SK-N-SH treated with all-trans-retinoic acid at 6 μM for 48 hours (cell line): Measurements from ENCODE around the gene ADRA2C.
"Not testable (repeated sequence)": the region's sequence is repeated elsewhere in the genome, so short reads cannot be mapped to it uniquely, and the experiment has no call there.

Experiments
- ATAC-seq: fragments of 200-7000 bp; cut with Tn5 transposase; 3 replicates; pipeline ENCODE4 v1.9.1; 2020; ENCODE audit warnings: mild to moderate bottlenecking, moderate library complexity
- ARNTL ChIP-seq: fragments of 450-650 bp; formaldehyde crosslinking; IDR thresholded peaks from 2 replicates; pipeline ENCODE4 v1.5.0; 2020; ENCODE audit warnings: low read depth, mild to moderate bottlenecking, moderate library complexity, borderline replicate concordance
- BACH2 ChIP-seq: fragments of 250-450 bp; sonication (Bioruptor Pico); IDR thresholded peaks from 2 replicates; pipeline ENCODE4 v1.9.0; 2021; ENCODE audit warnings: mild to moderate bottlenecking, borderline replicate concordance
- CSDC2 ChIP-seq: fragments of 250-450 bp; sonication (Bioruptor Pico); IDR thresholded peaks from 2 replicates; pipeline ENCODE4 v1.5.0; 2020; ENCODE audit warnings: mild to moderate bottlenecking, moderate library complexity
- ESRRG ChIP-seq: fragments of 250-450 bp; sonication (Bioruptor Pico); IDR thresholded peaks from 2 replicates; pipeline ENCODE4 v1.6.1; 2021; ENCODE audit warnings: mild to moderate bottlenecking
- GLIS3 ChIP-seq: fragments of 250-450 bp; sonication (Bioruptor Pico); IDR thresholded peaks from 2 replicates; pipeline ENCODE4 v1.5.0; 2020; ENCODE audit warnings: mild to moderate bottlenecking, moderate library complexity
- ISL1 ChIP-seq: fragments of 250-450 bp; sonication (Bioruptor Pico); IDR thresholded peaks from 2 replicates; pipeline ENCODE4 v2.1.2; 2022; ENCODE audit warnings: mild to moderate bottlenecking, moderate library complexity
- OSR1 ChIP-seq: fragments of 250-450 bp; sonication (Bioruptor Pico); IDR thresholded peaks from 2 replicates; pipeline ENCODE4 v1.8.0; 2022; ENCODE audit warnings: moderate library complexity, mild to moderate bottlenecking, inconsistent platforms
- PPARA ChIP-seq: fragments of 250-450 bp; sonication (Bioruptor Pico); IDR thresholded peaks from 2 replicates; pipeline ENCODE4 v1.5.0; 2020; ENCODE audit warnings: mild to moderate bottlenecking, borderline replicate concordance
- RARB ChIP-seq: fragments of 250-450 bp; sonication (Bioruptor Pico); IDR thresholded peaks from 2 replicates; pipeline ENCODE4 v1.8.0; 2021; ENCODE audit warnings: mild to moderate bottlenecking, moderate library complexity
- SNAI2 ChIP-seq: fragments of 250-450 bp; sonication (Bioruptor Pico); IDR thresholded peaks from 2 replicates; pipeline ENCODE4 v1.5.0; 2020; ENCODE audit warnings: mild to moderate bottlenecking, moderate library complexity
- TCF4 ChIP-seq: fragments of 250-450 bp; sonication (Bioruptor Pico); IDR thresholded peaks from 2 replicates; pipeline ENCODE4 v1.8.0; 2021; ENCODE audit warnings: mild to moderate bottlenecking, moderate library complexity, borderline replicate concordance
- TOX ChIP-seq: fragments of 250-450 bp; sonication (Bioruptor Pico); IDR thresholded peaks from 2 replicates; pipeline ENCODE4 v1.8.0; 2021; ENCODE audit warnings: mild to moderate bottlenecking, moderate library complexity, borderline replicate concordance
- ZC3H10 ChIP-seq: fragments of 250-450 bp; sonication (Bioruptor Pico); IDR thresholded peaks from 2 replicates; pipeline ENCODE4 v1.5.1; 2021; ENCODE audit warnings: mild to moderate bottlenecking, moderate library complexity
- ZFP30 ChIP-seq: fragments of 450-650 bp; formaldehyde crosslinking; IDR thresholded peaks from 2 replicates; pipeline ENCODE4 v1.5.0; 2022; ENCODE audit warnings: mild to moderate bottlenecking, moderate library complexity
- ZNF565 ChIP-seq: fragments of 450-650 bp; formaldehyde crosslinking; conservative IDR thresholded peaks from 2 replicates; pipeline ENCODE4 v1.5.0; 2020; ENCODE audit warnings: low read depth, mild to moderate bottlenecking, moderate library complexity
- ZNF70 ChIP-seq: fragments of 450-650 bp; formaldehyde crosslinking; IDR thresholded peaks from 2 replicates; pipeline ENCODE4 v1.5.0; 2020; ENCODE audit warnings: mild to moderate bottlenecking, moderate library complexity
- ZNF8 ChIP-seq: fragments of 450-650 bp; formaldehyde crosslinking; IDR thresholded peaks from 2 replicates; pipeline ENCODE4 v1.5.0; 2020; ENCODE audit warnings: mild to moderate bottlenecking, moderate library complexity
- TF ChIP-seq, protein P1 (sequence below): fragments of 250-450 bp; sonication (Bioruptor Pico); IDR thresholded peaks from 2 replicates; pipeline ENCODE4 v1.8.0; 2020; ENCODE audit warnings: mild to moderate bottlenecking, moderate library complexity, borderline replicate concordance
- TF ChIP-seq, protein P2 (sequence below): fragments of 250-450 bp; sonication (Bioruptor Pico); IDR thresholded peaks from 2 replicates; pipeline ENCODE4 v1.5.1; 2020; ENCODE audit warnings: low read depth, mild to moderate bottlenecking, moderate library complexity
- TF ChIP-seq, protein P3 (sequence below): fragments of 250-450 bp; sonication (Bioruptor Pico); IDR thresholded peaks from 2 replicates; pipeline ENCODE4 v1.8.0; 2021; ENCODE audit warnings: low read depth, mild to moderate bottlenecking, moderate library complexity, borderline replicate concordance
- TF ChIP-seq, protein P4 (sequence below): fragments of 250-450 bp; sonication (Bioruptor Pico); IDR thresholded peaks from 2 replicates; pipeline ENCODE4 v1.5.1; 2021; ENCODE audit warnings: mild to moderate bottlenecking, moderate library complexity
- TF ChIP-seq, protein P5 (sequence below): fragments of 250-450 bp; sonication (Bioruptor Pico); IDR thresholded peaks from 2 replicates; pipeline ENCODE4 v1.5.0; 2020; ENCODE audit warnings: mild to moderate bottlenecking, moderate library complexity

ADRA2C gene

DNA sequence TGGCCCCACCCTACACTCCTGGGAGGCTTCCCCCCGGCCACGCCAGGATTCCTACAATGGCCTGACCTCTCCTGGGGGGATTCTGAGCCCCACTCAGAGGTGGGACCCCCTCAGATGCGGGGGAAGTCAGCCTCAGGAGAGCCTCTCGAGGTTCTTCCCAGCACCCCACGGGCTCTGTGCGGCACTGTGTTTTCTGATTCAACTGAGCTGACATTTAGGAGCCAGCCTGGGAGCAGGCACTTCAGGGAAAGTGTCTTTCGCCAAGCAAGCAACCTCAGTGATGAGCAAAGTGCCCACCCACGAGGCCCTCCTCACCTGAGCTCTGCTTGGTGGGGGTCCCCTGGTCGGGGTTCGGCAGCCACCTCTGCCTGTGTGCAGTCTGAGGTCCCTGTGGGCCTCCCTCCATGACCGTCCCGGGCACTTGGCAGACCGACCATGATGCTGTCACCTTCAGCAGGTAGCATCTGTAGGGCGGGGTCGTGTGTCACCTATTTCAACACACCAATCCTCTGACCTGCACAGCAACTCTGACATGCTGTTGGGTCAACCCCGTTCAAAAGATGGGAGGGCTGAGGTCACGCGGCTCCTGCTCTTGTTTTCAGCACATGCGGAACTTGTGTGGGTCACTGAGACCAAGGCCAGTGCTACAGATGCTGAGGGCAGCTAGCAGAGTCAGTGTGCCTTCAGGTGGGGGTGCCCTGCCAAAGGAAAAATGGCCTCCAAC, 46.2 kb downstream of the ADRA2C start:
- TF ChIP-seq ZNF565 (CRISPR knock-in tag) (no peak), OSR1 (CRISPR knock-in tag) (no peak), ISL1 (CRISPR knock-in tag) (no peak), BACH2 (CRISPR knock-in tag) (no peak), ZNF8 (no peak), ZC3H10 (CRISPR knock-in tag) (no peak), TCF4 (CRISPR knock-in tag) (no peak), RARB (CRISPR knock-in tag) (no peak), ZFP30 (CRISPR knock-in tag) (no peak), TOX (CRISPR knock-in tag) (no peak), SNAI2 (CRISPR knock-in tag) (no peak)
- TF ChIP-seq, protein P1, sequence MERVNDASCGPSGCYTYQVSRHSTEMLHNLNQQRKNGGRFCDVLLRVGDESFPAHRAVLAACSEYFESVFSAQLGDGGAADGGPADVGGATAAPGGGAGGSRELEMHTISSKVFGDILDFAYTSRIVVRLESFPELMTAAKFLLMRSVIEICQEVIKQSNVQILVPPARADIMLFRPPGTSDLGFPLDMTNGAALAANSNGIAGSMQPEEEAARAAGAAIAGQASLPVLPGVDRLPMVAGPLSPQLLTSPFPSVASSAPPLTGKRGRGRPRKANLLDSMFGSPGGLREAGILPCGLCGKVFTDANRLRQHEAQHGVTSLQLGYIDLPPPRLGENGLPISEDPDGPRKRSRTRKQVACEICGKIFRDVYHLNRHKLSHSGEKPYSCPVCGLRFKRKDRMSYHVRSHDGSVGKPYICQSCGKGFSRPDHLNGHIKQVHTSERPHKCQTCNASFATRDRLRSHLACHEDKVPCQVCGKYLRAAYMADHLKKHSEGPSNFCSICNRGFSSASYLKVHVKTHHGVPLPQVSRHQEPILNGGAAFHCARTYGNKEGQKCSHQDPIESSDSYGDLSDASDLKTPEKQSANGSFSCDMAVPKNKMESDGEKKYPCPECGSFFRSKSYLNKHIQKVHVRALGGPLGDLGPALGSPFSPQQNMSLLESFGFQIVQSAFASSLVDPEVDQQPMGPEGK (CRISPR knock-in tag): no peak
- TF ChIP-seq, protein P2, sequence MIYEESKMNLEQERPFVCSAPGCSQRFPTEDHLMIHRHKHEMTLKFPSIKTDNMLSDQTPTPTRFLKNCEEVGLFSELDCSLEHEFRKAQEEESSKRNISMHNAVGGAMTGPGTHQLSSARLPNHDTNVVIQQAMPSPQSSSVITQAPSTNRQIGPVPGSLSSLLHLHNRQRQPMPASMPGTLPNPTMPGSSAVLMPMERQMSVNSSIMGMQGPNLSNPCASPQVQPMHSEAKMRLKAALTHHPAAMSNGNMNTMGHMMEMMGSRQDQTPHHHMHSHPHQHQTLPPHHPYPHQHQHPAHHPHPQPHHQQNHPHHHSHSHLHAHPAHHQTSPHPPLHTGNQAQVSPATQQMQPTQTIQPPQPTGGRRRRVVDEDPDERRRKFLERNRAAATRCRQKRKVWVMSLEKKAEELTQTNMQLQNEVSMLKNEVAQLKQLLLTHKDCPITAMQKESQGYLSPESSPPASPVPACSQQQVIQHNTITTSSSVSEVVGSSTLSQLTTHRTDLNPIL (CRISPR knock-in tag): no peak
- ATAC-seq: no peak

DNA sequence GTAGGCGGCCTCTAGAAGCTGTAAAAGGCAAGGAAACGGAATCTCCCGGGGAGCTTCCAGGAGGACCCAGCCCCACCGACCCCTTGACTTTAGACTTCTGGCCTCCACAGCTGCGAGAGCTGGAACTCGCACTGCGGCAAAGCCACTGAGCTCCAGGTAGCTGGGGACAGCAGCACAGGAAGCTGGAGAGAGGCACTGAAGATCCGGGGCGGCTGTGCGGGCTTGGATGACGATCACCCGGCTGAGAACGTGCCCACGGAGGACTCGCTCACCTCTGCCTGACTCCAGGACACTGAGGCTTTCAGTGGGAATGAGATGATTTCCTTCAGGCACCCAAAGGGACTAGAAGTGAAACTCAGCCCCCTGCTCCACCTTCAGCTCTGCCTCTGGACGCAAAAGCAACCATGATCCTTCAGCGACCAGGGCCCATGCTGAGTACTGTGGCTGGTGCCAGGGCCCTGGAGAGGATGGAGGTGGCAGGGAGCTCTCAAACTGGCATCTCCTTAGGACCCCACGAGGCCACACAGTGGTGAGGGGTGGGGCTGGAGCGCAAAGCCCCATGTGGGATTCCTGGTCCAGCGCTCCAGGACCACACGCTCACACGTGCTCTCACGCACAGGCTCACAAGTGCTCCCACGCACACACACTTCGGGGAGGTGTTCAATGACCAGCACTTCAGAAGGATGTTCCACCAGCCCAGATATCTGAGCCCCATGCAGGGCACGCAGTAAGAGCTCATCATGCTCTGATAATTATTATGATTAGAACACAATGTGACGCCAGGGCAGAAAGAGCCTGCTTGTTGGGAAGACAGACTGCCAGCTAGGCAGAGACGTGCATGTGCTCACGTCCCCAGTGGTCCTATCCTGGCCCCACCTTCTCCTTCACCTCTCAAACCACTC, 47.2 kb downstream of the ADRA2C start:
- TF ChIP-seq BACH2 (CRISPR knock-in tag) (no peak), TOX (CRISPR knock-in tag) (no peak), OSR1 (CRISPR knock-in tag) (no peak), CSDC2 (CRISPR knock-in tag) (no peak), TCF4 (CRISPR knock-in tag) (no peak), ISL1 (CRISPR knock-in tag) (no peak), ZNF70 (CRISPR knock-in tag) (no peak), RARB (CRISPR knock-in tag) (no peak), SNAI2 (CRISPR knock-in tag) (no peak), ESRRG (CRISPR knock-in tag) (no peak), GLIS3 (CRISPR knock-in tag) (no peak), ARNTL (no peak), PPARA (no peak)
- TF ChIP-seq, protein P3, sequence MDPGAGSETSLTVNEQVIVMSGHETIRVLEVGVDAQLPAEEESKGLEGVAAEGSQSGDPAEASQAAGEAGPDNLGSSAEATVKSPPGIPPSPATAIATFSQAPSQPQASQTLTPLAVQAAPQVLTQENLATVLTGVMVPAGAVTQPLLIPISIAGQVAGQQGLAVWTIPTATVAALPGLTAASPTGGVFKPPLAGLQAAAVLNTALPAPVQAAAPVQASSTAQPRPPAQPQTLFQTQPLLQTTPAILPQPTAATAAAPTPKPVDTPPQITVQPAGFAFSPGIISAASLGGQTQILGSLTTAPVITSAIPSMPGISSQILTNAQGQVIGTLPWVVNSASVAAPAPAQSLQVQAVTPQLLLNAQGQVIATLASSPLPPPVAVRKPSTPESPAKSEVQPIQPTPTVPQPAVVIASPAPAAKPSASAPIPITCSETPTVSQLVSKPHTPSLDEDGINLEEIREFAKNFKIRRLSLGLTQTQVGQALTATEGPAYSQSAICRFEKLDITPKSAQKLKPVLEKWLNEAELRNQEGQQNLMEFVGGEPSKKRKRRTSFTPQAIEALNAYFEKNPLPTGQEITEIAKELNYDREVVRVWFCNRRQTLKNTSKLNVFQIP: no peak
- TF ChIP-seq, protein P4, sequence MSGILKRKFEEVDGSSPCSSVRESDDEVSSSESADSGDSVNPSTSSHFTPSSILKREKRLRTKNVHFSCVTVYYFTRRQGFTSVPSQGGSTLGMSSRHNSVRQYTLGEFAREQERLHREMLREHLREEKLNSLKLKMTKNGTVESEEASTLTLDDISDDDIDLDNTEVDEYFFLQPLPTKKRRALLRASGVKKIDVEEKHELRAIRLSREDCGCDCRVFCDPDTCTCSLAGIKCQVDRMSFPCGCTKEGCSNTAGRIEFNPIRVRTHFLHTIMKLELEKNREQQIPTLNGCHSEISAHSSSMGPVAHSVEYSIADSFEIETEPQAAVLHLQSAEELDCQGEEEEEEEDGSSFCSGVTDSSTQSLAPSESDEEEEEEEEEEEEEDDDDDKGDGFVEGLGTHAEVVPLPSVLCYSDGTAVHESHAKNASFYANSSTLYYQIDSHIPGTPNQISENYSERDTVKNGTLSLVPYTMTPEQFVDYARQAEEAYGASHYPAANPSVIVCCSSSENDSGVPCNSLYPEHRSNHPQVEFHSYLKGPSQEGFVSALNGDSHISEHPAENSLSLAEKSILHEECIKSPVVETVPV (CRISPR knock-in tag): no peak
- ATAC-seq: no peak

DNA sequence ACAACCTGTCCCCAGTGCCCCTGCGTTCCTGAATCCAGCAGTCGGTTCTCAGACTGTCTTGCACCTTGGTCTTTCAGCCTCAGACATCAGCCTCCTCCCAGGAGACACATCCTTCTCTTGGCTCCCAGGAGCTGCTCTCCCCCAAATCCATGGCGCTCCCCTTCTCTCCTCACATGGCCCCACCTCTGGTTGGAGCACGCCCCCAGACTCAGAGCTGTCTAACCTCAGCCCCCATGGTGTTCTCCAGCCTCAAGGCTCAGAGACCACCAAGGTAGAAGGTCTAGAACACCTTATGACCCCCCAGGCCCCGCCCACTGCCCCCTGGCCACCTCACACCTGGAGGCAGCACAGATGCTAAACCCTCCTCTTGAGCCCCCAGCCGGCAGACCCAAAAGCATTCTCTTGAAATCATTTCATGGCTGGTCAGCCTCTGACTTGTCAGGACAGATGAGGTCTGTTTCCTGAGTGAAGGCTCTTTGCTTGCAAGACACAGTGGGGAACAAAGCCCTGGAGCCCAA, 47.9 kb downstream of the ADRA2C start:
- ATAC-seq: no peak
- TF ChIP-seq ARNTL (no peak), OSR1 (CRISPR knock-in tag) (no peak), ISL1 (CRISPR knock-in tag) (no peak)
- TF ChIP-seq, protein P5, sequence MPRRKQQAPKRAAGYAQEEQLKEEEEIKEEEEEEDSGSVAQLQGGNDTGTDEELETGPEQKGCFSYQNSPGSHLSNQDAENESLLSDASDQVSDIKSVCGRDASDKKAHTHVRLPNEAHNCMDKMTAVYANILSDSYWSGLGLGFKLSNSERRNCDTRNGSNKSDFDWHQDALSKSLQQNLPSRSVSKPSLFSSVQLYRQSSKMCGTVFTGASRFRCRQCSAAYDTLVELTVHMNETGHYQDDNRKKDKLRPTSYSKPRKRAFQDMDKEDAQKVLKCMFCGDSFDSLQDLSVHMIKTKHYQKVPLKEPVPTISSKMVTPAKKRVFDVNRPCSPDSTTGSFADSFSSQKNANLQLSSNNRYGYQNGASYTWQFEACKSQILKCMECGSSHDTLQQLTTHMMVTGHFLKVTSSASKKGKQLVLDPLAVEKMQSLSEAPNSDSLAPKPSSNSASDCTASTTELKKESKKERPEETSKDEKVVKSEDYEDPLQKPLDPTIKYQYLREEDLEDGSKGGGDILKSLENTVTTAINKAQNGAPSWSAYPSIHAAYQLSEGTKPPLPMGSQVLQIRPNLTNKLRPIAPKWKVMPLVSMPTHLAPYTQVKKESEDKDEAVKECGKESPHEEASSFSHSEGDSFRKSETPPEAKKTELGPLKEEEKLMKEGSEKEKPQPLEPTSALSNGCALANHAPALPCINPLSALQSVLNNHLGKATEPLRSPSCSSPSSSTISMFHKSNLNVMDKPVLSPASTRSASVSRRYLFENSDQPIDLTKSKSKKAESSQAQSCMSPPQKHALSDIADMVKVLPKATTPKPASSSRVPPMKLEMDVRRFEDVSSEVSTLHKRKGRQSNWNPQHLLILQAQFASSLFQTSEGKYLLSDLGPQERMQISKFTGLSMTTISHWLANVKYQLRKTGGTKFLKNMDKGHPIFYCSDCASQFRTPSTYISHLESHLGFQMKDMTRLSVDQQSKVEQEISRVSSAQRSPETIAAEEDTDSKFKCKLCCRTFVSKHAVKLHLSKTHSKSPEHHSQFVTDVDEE (CRISPR knock-in tag): no peak

DNA sequence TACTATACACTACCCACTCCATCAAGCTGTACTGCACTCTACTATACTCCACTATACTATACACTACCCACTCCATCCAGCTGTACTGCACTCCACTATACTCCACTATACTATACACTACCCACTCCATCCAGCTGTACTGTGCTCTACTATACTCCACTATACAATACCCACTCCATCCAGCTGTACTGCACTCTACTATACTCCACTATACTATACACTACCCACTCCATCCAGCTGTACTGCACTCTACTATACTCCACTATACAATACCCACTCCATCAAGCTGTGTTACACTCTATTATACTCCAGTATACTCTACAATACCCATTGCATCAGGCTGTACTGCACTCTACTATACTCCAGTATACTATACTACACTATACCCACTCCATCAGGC, 48.7 kb downstream of the ADRA2C start:
- not testable (repeated sequence) for ATAC-seq
